Esophagus muscularis mucosa (tissue), 4 donors: ENCODE results near the gene ETV6. TPM values are rescaled to one million over a fixed set of nuclear protein-coding genes. Genes with fewer than 3 reads are reported as not detected.
A peak's percentile ranks its signal among the peaks of the same experiment; 100 is the strongest.

Experiments
- DNase-seq: peaks from one replicate; pipeline ENCODE4 v3.0.0-alpha.2; 2017; ENCODE audit errors: extremely low spot score
- H3K27ac ChIP-seq, 4 donors: fragments of 200-600 bp; sonication (generic); replicated peaks in 1 of 4; 1 replicate in 3 of 4; 2 replicates in 1 of 4; pipeline ENCODE4 v1.5.1; 2016 to 2019; ENCODE audit warnings: mild to moderate bottlenecking in 1 of 4
- H3K27me3 ChIP-seq, 4 donors: fragments of 200-600 bp; sonication (generic); one replicate each; pipeline versions ENCODE4 v1.5.1 to v1.6.0; 2016 to 2019
- H3K36me3 ChIP-seq, 4 donors: fragments of 200-600 bp; sonication (generic); one replicate each; pipeline ENCODE4 v1.5.1; 2016 to 2019
- H3K4me1 ChIP-seq, 4 donors: fragments of 200-600 bp; sonication (generic); one replicate each; pipeline ENCODE4 v1.5.1; 2016 to 2019
- H3K4me3 ChIP-seq, 4 donors: fragments of 200-600 bp; sonication (generic); 1 replicate in 2 of 4; 2 replicates in 2 of 4; pipeline ENCODE4 v1.5.1; 2016 to 2019; ENCODE audit warnings: mild to moderate bottlenecking in 4 of 4, moderate library complexity in 1 of 4
- H3K9me3 ChIP-seq, 4 donors: fragments of 200-600 bp; sonication (generic); 1 replicate in 3 of 4; 2 replicates in 1 of 4; pipeline ENCODE4 v1.5.1; 2016 to 2019
- CTCF ChIP-seq, 3 experiments: fragments of 200-600 bp in 2 of 3; fragments of 450-650 bp in 1 of 3; sonication (generic) in 2 of 3; IDR thresholded peaks; one replicate each; pipeline ENCODE4 v1.5.1; 2017 to 2019; ENCODE audit warnings: antibody characterized with exemption in 3 of 3, mild to moderate bottlenecking in 2 of 3, moderate library complexity in 1 of 3
- EP300 ChIP-seq: sonication (generic); formaldehyde crosslinking; IDR thresholded peaks from one replicate; pipeline ENCODE4 v1.6.1; 2017; ENCODE audit warnings: antibody characterized with exemption
- POLR2A ChIP-seq: fragments of 450-650 bp; IDR thresholded peaks from one replicate; pipeline ENCODE4 v1.6.1; 2017; ENCODE audit warnings: antibody characterized with exemption, moderate library complexity, mild to moderate bottlenecking, low read depth
- POLR2AphosphoS5 ChIP-seq, 2 donors: sonication (generic); formaldehyde crosslinking; IDR thresholded peaks; one replicate each; pipeline ENCODE4 v1.6.1; 2017; ENCODE audit warnings: antibody characterized with exemption in 2 of 2
- WGBS: methylation state at CpG from one replicate; pipeline ENCODE4 v1.1.5; 2018; 5-methylcytosine and 5-hydroxymethylcytosine counted together
- intact Hi-C: fragments of 100-400 bp; cut with DNase I; formaldehyde crosslinking; loops from one replicate; pipeline ENCODE4 v1.15.1; 2023
- total RNA-seq, 4 donors: library from RNA; depleted of rRNA; stranded (reverse); fragments of >200 nt; gene quantifications; one replicate each; pipeline versions ENCODE4 v1.1.0 to v1.2.1, GENCODE V29; 2016

Gene ETV6
- total RNA-seq, 4 donors from 2014 or later: 22.4 to 29.6 (median 25.3) TPM

- intact Hi-C loops: no loop called here
- no peak for DNase-seq
- peaks cover 73 to 97% (median 92%) of the 10 kb centered on the region in 4 donors for H3K4me1 ChIP-seq
- no peaks in the 10 kb centered on the region for H3K27me3 ChIP-seq
- no peak overlapping the region for H3K4me3 ChIP-seq
- peak overlapping the region; percentile 30 to 71 (median 32) for H3K27ac ChIP-seq
- WGBS: 66% methylated on average over 18 of the region's 18 CpGs
- no peaks in the 10 kb centered on the region for H3K9me3 ChIP-seq
- no peaks in the 10 kb centered on the region for H3K36me3 ChIP-seq
- TF ChIP-seq EP300 (no peak), POLR2A (no peak), CTCF (IDR thresholded peaks at IDR 0.05) (no peak), POLR2AphosphoS5 (IDR thresholded peaks at IDR 0.05) (no peak)
Measured at GRCh38 chr12:11672256-11673191, 23.1 kb downstream of the ETV6 start.

GRCh38 chr12:11673666-11674461, 24.4 kb downstream of the ETV6 start:
- H3K4me3 ChIP-seq: no peak overlapping the region
- peaks cover 77 to 100% (median 97%) of the 10 kb centered on the region in 4 donors for H3K4me1 ChIP-seq
- no peaks in the 10 kb centered on the region for H3K36me3 ChIP-seq
- WGBS: 68% methylated on average over 13 of the region's 13 CpGs
- intact Hi-C loops: no loop called here
- H3K9me3 ChIP-seq: no peaks in the 10 kb centered on the region
- H3K27ac ChIP-seq: peak overlapping the region in 3 of 4 donors; percentile 32 to 71 (median 46)
- DNase-seq: no peak
- no peaks in the 10 kb centered on the region for H3K27me3 ChIP-seq
- no peak for TF ChIP-seq CTCF (IDR thresholded peaks at IDR 0.05)
- TF ChIP-seq POLR2AphosphoS5 (IDR thresholded peaks at IDR 0.05): peak; percentile 7 to 16

- Histone ChIP-seq H3K27ac (peak overlapping the region in 2 of 4 donors; percentile 45 to 71), H3K4me1 (peaks cover 75 to 99% (median 96%) of the 10 kb centered on the region in 4 donors), H3K27me3 (no peaks in the 10 kb centered on the region), H3K9me3 (no peaks in the 10 kb centered on the region), H3K4me3 (no peak overlapping the region), H3K36me3 (no peaks in the 10 kb centered on the region)
- no peak for DNase-seq
- 97% methylated on average over 4 of the region's 4 CpGs for WGBS
- TF ChIP-seq CTCF (IDR thresholded peaks at IDR 0.05): no peak
- intact Hi-C loops: no loop called here
Measured at GRCh38 chr12:11674894-11675390, 25.5 kb downstream of the ETV6 start.

GRCh38 chr12:11676052-11676451, 26.6 kb downstream of the ETV6 start:
- intact Hi-C loops: no loop called here
- H3K27ac ChIP-seq: peak overlapping the region; percentile 5 to 71 (median 20)
- 85% methylated on average over 4 of the region's 4 CpGs for WGBS

More at GRCh38 chr12:11676052-11676451, 26.6 kb downstream of the ETV6 start:
- H3K4me3 ChIP-seq: no peak overlapping the region
- TF ChIP-seq CTCF (IDR thresholded peaks at IDR 0.05) (no peak), POLR2A (no peak), EP300 (no peak), POLR2AphosphoS5 (IDR thresholded peaks at IDR 0.05) (no peak)
- H3K36me3 ChIP-seq: no peaks in the 10 kb centered on the region
- no peaks in the 10 kb centered on the region for H3K9me3 ChIP-seq
- H3K4me1 ChIP-seq: peaks cover 72 to 99% (median 94%) of the 10 kb centered on the region in 4 donors
- H3K27me3 ChIP-seq: no peaks in the 10 kb centered on the region
- no peak for DNase-seq
